Right forelimb (tissue), 1 donor: Measurements from ENCODE around the gene ADTRP.
A peak's percentile ranks its signal among the peaks of the same experiment; 100 is the strongest.
"Not testable (repeated sequence)": the region's sequence is repeated elsewhere in the genome, so short reads cannot be mapped to it uniquely, and the experiment has no call there.

ENCODE experiments used
- DNase-seq: peaks from one replicate; pipeline ENCODE4 v3.0.0-alpha.2; 2018

Gene ADTRP

DNA sequence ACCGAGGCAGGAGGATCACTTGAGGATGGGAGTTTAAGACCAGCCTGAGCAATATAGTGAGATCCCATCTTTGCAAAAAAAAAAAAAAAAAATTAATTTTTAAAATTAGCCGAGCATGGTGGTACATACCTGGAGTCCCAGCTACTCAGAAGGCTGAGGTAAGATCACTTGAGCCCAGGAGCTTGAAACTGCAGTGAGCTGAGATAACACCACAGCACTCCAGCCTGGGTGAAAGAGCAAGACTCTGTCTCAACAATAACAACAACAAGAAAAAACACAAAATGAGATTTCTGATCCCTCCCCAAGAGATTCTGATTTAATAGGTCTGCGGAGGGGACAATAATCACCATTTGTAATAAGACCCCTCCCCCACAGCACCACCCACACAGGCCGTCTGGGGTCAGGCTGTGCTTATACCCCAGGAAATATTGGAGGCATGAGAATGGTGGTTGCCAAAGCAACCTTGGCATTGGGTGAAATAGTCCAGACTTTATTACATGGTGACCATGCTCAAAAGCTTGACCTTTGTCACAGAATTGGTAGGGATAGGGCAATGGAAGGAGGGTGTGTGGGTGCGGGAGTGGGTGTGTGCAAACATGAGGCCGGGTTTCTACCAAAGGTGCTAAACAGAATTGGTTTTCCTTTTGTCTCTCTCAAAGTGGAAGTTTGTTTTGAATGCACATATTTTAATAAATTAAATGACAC, 24.4 kb upstream of the ADTRP start:
- no peak for DNase-seq

DNA sequence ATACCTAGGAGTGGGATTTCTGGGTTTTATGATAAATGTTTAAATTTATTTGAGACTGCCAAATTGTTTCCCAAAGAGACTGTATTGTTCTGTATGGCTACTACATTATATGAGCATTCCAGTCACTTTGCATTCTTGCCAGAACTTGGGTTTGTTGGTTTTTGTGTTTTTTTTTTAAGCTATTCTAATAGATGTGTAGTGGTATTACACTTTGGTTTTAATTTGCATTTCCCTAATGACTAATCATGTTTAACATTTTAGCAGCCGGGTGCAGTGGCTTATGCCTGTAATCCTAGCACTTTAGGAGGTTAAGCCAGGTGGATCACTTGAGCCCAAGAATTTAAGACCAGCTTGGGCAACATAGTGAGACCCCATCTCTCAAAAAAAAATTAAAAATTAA, 21.9 kb upstream of the ADTRP start:
- DNase-seq = not testable (repeated sequence)

DNA sequence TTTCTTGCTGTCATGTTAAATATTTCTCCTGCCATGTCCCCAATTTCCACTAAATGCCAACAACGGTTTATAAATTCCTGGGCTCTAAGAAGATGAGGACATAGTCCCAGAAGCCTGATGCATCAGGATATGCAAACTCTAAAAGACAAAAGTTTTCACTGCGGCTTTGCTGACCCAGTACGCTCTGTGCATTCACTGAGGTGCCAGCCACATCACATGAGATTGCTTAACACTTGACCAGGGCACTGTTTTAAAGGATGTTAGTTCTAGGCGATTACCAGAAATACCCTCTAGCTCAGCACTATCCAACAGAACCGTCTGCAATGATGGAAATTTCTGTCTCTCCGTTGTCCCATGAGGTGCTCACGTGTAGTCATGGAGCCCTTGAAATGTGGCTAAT, 19.9 kb upstream of the ADTRP start:
- DNase-seq = no peak

DNA sequence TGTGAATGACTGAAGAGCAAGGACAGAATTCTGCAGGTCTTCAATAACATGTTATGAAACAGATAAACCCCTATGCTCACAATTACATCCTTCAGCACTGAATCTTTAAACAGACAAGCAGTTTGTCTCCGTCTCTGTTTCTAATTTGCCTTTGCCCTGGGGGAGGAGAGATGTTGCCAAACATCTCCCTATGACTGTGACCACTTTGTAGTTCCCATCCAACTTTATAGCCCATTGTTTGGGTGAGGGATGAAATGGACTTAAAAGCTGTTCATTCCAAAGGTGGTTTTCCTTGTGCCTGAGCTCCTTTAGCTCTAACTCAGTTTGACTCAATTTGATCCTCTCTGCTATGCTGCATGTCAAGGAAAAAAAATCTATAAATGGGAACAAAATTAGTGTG, 19.5 kb upstream of the ADTRP start:
- DNase-seq = peak; percentile 6

DNA sequence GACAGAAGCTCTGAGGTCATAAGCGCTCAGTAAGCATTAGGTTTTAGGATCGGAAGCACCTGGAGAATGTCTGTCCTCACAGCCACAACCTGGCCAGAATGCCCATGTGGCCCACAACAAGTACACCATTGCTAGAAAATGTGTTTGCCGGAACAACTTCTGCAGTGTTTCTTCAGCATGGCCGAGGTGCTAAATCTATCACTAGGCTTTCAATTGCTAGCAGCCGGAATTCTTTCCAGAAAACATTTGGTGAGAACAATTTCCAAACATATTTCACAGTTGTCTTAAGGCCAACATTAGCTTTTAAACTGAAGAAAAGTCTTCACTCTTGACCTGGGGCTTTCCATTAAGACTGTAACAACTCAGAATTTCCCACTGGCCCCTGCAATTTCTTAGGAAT, 18.2 kb upstream of the ADTRP start:
- peak; percentile 3 for DNase-seq

DNA sequence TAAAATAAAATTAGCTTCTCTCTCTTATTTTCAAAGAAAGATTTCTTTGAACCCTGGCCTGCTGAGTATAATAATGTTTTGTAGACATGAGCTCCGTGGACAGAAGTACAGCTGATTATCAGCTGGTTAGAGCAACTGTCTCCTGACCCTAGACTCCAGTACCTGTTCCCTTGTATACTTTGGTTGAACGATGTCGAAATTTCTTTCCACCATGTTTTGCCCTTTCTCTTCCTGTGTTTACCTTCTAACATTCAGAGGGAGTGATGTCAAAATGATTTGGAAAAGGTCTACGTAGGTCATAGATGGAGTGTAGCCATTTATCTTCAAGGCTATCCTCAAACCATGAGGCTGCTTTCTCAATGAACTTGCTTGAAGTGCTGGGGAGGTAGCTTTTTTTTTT, 16.8 kb upstream of the ADTRP start:
- DNase-seq = no peak

DNA sequence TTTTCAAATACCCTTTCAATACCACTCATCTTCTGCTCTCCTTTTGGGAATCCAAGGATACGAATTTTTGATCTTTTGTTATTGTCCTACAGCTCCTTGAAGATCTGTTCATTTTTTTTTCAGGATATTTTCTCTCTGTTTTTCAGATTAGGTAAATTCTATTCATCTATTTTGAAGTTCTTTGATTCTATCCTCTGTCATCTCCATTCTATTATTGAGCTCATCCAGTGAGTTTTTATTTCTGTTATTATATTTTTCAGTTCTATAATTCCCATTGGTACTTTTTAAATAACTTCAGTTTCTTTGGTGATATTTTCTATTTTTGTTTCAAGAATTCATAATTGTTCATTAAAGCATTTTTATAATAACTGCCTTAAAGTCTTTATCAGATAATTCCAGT, 14.7 kb upstream of the ADTRP start:
- no peak for DNase-seq

DNA sequence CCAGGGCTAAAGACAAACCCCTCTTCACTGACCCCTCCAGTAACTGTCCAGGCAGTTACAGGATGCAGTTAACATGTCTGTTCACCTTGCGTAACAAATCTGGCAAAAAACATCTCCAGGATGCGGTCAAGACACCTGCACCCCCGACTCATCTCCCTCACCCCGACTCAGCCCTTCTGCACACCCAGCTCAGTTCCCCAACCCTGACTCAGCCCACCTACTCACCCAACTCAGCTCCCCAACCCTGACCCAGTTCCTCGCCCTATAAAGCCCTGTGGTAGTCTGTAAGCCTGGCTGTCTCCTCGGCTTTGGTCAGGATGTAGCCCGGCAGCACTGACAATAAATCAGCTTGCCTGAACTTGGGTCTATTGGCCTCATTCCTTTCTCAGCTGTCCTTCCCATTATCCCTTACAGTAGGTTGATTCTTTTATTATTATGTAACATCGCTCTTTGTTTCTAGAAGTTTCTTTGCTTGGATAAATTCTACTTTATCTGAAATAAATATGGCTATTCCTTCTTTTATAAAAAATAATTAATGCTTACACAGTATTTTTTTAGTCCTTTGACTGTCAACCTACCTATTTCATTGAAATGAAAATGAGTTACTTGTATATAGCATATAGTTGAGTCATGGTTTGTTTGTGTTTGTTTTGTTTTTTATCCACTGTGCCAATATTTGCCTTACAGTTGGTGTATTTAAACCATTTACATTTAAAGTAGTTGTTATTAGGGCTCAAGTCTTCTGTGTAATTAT, 12.9 kb upstream of the ADTRP start:
- no peak for DNase-seq

DNA sequence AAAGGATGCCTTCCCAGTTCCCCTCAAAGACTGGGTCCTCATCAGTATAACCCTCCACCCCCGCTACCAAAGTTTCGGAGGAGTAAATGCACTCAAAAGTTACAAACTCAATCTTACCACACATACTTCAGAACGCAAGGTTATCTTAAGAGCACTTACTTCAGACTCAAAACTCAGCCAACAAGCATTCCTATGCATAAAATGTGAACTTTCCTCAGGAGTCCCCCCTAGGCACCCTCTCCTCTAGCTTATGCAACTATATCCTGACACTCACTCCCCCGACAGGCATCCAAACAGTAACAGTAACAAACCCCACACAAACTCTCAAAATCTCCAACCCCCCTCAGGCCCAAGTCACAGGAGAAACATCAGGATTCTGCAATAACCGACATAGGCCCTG, 11.1 kb upstream of the ADTRP start:
- DNase-seq = no peak

DNA sequence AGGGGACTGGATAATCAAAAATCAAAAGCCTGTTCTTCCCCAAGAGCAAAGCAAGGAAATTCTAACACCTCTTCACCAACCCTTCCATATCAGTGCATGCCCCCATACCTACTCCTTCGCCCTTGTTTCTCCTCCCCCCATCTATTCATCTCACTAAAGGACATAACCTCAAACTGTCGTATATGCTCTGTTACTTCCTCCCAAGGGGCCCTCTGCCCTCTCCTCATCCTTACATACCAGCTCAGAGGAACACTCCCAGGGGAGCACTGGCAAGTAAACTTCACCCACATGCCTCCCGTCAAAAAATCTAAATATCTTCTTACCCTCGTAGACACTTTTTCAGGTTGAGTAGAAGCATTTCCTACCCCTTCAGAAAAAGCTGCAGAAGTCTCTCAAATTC, 9.4 kb upstream of the ADTRP start:
- DNase-seq = no peak

DNA sequence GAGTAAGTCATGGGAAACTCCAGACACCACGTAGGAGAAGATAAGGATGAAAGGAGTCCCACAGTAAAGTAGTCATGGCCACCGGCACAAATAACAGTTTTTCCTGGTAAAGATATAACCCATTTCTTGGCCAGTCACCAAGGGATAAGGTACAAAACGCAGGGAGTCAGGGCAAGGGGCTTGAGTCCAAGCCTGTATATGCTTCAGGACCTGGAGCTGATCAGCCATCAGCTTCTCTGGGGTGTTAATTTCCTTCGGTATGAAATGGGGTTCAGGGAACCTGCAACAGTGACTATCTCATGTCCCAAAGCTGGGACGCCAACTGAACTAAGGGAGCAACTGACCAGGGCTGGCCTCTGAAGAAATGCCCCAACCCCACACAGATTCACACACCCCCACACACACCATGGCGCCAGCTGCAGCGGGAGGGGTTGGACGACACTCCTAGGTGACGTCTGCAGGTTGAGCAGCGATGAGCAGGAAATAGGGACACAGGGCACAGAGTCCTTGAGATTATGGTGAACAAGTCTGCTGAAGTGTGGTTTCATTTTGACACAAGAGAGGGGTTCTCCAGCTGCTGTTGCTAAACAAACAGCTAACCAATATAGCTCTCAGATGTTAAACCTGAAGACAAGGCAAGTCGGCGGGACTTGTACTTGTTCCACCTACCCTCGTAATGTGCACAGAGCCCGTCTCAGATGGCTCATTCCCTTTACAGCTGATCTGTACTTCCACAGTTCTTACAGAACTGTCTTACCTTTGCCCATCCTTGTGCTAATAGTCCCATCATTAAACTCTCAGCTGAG, 7.4 kb upstream of the ADTRP start:
- peak; percentile 20 for DNase-seq

DNA sequence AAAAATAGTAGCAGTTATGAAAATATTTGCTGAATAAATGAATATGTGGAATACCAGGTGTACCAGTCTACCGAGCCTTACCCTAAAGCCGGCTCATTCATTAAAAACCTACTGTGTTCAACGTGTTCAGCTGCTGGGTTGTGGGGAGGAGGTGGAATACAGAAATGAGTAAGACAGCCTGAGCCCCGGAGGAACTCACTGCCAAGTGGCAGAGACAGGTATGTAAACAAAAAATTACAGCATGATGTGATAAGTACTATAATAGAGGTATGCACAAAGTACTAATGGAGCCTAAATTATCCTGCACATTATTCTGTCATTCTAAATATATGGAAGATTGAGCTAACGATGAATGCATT, 6.8 kb upstream of the ADTRP start:
- no peak for DNase-seq

DNA sequence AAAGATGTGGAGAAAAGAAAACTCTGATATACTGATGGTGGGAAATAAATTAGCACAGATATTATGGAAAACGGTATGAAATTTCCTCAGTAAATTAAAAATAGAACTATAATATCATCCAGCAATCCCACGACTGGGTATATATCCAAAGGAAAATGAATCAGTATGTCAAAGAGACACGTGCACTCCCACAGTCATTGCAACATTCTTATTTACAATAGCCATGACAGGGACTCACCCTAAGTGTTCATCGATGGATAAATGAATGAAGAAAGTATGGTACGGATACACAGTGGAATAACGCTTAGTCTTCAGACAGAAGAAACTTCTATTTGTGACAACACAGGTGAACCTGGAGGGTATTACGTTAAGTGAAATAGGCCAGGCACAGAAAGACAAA, 5.7 kb upstream of the ADTRP start:
- DNase-seq = no peak

DNA sequence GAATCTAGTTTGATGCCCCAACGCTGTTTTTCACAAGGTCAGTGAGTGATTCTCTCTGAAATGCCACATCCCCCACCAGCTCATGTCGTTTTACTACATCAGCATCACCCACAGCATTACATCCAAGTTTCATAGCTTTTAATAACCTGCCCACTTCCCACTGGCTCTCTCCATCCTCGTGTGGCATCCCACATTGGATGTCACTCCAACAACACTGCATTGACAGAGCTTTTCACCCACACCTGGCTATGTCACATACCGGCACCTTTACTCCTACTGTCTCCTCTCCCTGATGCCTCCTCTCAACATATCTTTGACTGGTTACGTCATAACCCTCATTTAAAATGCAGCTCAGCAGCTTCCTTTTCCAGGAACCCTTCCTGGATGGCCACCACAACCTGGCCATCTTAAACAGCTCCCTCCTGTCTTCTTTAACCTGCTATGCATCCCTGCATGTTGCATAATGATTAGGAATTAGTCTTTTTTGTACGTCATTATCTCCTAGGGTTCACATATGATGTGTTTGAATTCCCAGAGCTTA, 5.0 kb upstream of the ADTRP start:
- DNase-seq = peak; percentile 27

DNA sequence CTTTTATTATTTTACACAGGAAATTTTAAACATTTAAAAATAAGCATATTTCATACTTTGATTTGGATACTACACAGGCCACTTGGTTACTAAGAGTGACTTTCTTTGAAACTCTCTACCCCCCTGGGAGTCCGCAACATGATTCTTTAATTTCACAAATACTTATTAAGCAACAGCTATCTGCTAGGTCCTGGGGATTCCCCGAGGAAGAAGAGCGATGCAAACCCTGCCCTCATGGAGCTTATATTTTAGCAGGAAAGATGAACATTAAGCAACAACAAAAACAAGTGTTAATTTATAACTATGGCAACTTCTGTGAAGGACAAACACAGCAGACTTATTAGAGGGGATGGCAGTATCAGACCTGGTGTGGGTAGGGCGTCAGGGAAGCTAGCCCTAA, 3.9 kb upstream of the ADTRP start:
- DNase-seq = no peak

DNA sequence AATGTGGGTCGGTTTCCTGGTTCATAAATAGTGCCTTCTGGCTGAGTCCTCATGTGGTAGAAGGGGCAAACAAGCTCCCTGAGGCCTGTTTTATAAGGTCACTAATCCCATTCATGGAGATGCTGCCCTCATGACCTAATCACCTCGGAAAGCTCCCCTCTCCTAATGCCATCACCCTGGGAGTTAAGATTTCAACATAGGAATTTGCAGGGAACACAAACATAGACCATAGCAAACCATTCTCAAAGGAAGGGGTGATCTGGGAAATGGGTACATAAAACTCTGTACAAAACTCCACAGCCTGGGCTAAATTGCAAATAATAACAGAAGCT, 1.5 kb upstream of the ADTRP start:
- DNase-seq = no peak

DNA sequence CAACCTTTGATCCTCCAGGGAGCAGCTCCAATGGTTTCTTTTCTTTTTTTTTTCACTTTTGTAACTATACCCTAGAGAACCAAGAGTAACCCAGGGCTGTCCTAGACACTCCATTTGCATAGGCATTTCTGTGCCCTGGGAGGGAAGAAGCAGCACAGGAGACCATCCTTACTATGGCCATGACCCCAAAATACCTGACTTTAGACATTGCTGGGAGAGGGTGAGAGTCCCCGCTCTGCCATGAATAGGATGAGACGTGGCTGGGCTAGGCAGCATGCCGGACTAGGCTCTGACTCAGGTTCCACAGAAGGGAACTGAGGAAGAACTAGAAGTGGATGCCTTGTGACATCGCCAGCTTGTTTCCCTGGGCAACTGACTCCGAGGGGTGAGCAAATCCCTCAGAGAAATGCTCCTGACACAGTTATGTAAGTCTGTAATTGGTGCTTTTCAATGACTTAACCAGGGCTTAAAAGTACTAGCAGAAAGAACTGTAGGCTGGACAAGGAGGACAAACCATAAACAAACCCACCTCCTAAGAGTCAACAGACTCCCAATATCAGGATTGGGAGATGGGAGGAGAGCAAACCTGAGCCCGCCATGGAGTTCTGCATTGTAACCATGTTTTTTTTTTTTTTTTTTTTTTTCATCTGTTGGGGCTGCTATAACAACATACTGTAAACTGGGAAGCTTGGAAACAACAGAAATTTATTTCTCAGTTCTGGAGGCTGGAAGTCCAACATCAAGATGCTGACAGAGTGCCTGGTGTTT, 910 bp upstream of the ADTRP start:
- no peak for DNase-seq

DNA sequence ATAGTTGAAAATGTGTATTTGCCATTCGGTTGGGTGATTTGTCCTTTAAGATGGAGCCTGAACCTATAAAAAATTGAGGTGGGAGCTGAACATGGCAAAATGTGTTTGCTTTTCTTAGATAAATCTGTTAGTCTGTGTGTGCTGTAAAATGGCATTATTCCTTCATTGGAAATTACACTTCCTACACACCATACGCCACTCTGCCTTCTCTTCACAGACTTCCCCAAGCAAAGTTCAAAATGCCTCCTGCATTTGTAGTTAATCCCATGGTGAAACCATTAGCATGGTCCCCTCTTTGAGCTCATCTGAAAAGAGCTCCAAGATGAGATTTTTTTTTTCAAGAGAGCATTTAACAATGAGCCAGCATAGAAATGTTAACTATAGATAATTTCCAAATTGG, 567 bp downstream of the ADTRP start:
- no peak for DNase-seq

DNA sequence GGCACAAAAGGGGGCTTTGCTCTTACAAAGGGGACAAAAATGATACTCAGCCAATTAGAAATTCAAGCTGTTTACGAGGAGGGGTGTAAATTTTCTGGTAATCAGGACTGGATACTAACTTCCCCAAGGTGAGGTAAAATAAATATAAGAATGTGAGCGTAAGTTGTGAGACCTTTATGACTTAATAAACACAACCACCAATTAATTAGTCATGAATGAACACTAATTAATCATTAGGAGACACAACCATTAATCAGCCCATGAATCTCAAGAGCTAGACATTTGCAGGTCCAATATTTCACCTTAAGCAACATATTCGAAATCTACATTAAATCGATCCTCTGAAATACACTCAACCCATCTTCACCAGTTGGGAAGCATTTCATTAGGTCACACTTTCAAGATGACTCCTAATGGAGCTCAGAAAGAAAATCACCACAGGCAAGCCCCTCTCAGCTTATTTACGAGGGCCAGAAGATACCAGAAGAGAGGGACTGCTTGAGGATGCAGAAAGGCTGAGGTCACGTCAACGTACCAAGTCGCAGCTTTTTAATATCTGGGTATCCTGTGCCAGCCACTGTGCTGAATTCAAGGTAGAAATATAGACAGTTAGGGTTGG, 2.7 kb downstream of the ADTRP start:
- no peak for DNase-seq

DNA sequence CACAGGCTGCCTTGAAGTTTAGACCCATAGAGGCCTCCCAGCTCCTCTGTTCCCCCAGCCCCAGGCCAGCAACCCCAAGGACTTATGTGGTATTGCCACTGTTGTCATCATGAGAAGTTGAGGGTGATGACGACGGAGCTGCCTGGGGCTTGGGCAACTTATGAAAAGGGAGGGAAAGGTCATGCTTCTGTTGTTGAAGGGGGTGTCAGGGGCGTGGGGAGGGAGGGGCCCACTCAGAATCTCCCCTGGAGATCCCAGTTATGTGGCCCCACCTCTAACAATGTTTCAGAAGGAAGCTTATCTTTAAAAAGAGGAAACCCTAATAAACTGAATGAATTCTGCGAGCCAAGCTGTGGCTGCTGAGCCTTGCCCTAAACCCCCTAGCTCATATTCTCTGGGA, 4.2 kb downstream of the ADTRP start:
- DNase-seq = no peak

DNA sequence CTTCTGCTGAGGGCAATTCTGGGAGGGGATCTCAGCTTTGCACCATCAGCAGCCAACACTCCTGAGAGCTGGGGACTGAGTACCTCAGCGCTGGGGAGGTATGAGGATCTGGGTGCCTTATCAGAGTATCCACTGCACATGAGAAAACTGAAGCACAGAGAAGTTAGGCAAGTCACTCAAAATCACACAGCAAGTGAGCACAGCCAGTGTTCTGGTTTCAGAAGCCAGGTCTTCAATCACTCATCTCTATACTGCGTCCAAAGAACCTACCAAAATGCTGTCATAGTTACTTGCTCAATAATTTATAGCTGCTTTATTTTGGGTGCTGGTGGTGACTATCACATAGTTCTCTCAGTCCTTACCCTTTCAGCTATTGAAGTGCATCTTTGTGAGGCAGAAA, 5.0 kb downstream of the ADTRP start:
- DNase-seq = no peak

DNA sequence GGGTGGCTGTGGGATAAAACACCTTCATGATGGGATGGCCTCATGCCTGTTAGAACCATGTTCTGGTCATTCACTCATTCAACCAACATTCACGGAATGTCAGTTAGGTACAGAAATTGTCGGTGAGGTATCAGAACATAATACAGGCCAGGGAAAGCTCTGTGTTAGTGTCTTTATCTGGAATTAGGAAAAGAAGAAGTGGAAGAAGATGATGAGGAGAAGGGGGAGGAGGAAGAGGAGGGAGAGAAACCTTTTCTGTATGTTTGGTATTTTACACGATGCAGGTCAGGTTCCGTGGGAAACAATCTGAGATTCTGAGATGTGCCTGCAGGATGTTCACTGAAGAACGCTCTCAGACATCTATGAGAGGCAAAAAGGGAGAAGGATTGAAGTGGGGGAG, 5.6 kb downstream of the ADTRP start:
- no peak for DNase-seq
